HG03175 (cell line): ENCODE data around the gene HAPSTR1.
"Not testable (repeated sequence)": the region's sequence is repeated elsewhere in the genome, so short reads cannot be mapped to it uniquely, and the experiment has no call there.

Source experiments
- ATAC-seq: cut with Tn5 transposase; IDR thresholded peaks from one replicate; pipeline ENCODE4 v1.9.1; 2021; ENCODE audit warnings: mild to moderate bottlenecking, moderate library complexity; ENCODE audit not compliant: unreplicated experiment

The HAPSTR1 gene

GRCh38 chr16:9090960-9091866, at the start of gene HAPSTR1:
TSS of gene HAPSTR1 (plus strand) at chr16:9091644. CDS start at chr16:9092045, 401 bp downstream.
- ATAC-seq, result peak; percentile 92

- ATAC-seq, result no peak
Observed at GRCh38 chr16:9042533-9042932, 48.9 kb upstream of the HAPSTR1 start.

GRCh38 chr16:9042964-9043680, 48.3 kb upstream of the HAPSTR1 start:
- no peak for ATAC-seq

GRCh38 chr16:9045562-9045961, 45.9 kb upstream of the HAPSTR1 start:
- ATAC-seq, result not testable (repeated sequence)

- ATAC-seq, result no peak
Observed at GRCh38 chr16:9046667-9047055, 44.8 kb upstream of the HAPSTR1 start.

GRCh38 chr16:9047689-9048301, 43.6 kb upstream of the HAPSTR1 start:
- ATAC-seq, result peak; percentile 72

GRCh38 chr16:9048302-9048700, 43.1 kb upstream of the HAPSTR1 start:
- no peak for ATAC-seq

GRCh38 chr16:9049241-9049640, 42.2 kb upstream of the HAPSTR1 start:
- no peak for ATAC-seq

- ATAC-seq, result no peak
Observed at GRCh38 chr16:9050102-9050830, 41.2 kb upstream of the HAPSTR1 start.

- peak; percentile 55 for ATAC-seq
Observed at GRCh38 chr16:9053006-9053601, 38.3 kb upstream of the HAPSTR1 start.

GRCh38 chr16:9054460-9054859, 37.0 kb upstream of the HAPSTR1 start:
- no peak for ATAC-seq

GRCh38 chr16:9055115-9055514, 36.3 kb upstream of the HAPSTR1 start:
- no peak for ATAC-seq

- no peak for ATAC-seq
Observed at GRCh38 chr16:9055661-9056060, 35.8 kb upstream of the HAPSTR1 start.

- no peak for ATAC-seq
Observed at GRCh38 chr16:9056061-9056460, 35.4 kb upstream of the HAPSTR1 start.

- no peak for ATAC-seq
Observed at GRCh38 chr16:9058211-9058610, 33.2 kb upstream of the HAPSTR1 start.

GRCh38 chr16:9060225-9060624, 31.2 kb upstream of the HAPSTR1 start:
- no peak for ATAC-seq

GRCh38 chr16:9061358-9061813, 30.1 kb upstream of the HAPSTR1 start:
- ATAC-seq, result peak; percentile 73

GRCh38 chr16:9062301-9062700, 29.1 kb upstream of the HAPSTR1 start:
- no peak for ATAC-seq

- ATAC-seq, result no peak
Observed at GRCh38 chr16:9065077-9065476, 26.4 kb upstream of the HAPSTR1 start.

GRCh38 chr16:9068886-9069285, 22.6 kb upstream of the HAPSTR1 start:
- no peak for ATAC-seq
